Measurements from ENCODE around the gene MEF2B.

Gene MEF2B

DNA sequence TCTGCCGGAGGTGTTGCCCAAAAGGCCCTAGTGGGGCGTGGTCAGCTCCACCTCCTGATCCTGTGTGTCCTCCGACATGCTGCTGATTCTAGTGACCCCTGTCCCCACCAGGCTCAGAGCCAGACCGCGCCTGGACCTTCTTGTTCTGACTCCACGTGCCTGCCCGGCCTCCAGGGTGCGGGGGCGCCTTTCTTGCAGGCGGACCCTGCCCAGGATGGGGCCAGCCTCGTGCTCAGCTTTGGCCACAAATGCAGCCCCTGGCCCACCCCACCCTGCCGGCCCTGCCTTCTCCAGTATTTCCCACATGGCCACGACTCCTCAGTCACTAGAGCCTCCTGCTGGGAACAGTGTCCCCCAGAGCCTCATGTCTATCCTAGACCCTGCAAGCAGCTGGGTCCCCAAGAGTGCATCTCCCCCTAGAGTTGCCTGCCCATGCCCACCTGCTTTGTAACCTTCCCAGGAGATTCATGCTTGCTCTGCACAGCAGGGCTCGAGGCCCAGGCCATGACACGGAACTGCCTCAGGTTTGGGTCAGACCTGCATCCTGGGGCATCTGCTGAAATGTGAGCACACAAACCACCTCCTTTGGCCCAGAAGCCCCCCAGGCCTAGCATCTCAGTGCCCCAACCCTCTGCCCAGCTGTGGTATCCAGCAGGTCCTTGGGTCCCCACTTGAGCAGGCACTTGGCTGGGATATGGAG is 58.8 kb downstream of the MEF2B start:
- no peak for TF ChIP-seq POLR2AphosphoS5 (IDR thresholded peaks at IDR 0.05; ENCODE audit: low read depth, low read length)
- no peak for TF ChIP-seq FOXP2 (optimal IDR thresholded peaks at IDR 0.05; ENCODE audit: borderline replicate concordance, extremely low read depth, extremely low read length, insufficient read depth)
- TF ChIP-seq, protein P1, sequence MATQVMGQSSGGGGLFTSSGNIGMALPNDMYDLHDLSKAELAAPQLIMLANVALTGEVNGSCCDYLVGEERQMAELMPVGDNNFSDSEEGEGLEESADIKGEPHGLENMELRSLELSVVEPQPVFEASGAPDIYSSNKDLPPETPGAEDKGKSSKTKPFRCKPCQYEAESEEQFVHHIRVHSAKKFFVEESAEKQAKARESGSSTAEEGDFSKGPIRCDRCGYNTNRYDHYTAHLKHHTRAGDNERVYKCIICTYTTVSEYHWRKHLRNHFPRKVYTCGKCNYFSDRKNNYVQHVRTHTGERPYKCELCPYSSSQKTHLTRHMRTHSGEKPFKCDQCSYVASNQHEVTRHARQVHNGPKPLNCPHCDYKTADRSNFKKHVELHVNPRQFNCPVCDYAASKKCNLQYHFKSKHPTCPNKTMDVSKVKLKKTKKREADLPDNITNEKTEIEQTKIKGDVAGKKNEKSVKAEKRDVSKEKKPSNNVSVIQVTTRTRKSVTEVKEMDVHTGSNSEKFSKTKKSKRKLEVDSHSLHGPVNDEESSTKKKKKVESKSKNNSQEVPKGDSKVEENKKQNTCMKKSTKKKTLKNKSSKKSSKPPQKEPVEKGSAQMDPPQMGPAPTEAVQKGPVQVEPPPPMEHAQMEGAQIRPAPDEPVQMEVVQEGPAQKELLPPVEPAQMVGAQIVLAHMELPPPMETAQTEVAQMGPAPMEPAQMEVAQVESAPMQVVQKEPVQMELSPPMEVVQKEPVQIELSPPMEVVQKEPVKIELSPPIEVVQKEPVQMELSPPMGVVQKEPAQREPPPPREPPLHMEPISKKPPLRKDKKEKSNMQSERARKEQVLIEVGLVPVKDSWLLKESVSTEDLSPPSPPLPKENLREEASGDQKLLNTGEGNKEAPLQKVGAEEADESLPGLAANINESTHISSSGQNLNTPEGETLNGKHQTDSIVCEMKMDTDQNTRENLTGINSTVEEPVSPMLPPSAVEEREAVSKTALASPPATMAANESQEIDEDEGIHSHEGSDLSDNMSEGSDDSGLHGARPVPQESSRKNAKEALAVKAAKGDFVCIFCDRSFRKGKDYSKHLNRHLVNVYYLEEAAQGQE (IDR thresholded peaks at IDR 0.05; ENCODE audit: insufficient read depth in 1 of 2, low read depth in 2 of 2, low read length in 2 of 2), result no peak
- no peak for TF ChIP-seq TAF1 (IDR thresholded peaks at IDR 0.05; ENCODE audit: borderline replicate concordance, insufficient read depth, low read length)
- TF ChIP-seq SIN3A (IDR thresholded peaks at IDR 0.05; ENCODE audit: borderline replicate concordance, insufficient read depth, low read length), result no peak

DNA sequence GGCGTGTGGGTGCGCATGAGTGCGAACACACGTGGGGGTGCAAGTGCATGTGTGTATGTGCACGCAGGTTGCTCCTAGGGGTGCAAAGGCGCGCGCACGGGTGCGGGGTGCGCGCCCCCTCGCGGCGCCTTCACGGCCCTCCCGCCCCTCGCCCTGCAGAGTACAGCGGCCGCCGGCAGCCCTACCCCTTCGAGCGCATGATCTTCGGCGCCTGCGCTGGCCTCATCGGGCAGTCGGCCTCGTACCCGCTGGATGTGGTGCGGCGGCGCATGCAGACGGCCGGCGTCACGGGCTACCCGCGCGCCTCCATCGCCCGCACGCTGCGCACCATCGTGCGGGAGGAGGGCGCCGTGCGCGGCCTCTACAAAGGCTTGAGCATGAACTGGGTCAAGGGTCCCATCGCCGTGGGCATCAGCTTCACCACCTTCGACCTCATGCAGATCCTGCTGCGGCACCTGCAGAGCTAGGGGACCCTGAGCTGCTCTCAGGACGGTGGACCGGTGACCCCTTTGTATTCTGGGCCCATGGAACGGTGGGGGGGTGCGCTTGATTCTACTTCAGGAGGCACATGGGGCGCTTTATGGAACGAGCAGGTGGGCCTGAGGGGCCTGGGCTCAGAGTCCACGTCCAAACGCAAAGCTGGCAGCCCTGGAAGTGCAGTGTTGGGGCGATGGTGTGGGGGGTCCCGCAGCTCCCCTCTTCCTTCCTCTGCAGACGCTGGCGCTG is 59.5 kb downstream of the MEF2B start:
- TF ChIP-seq POLR2AphosphoS5 (IDR thresholded peaks at IDR 0.05; ENCODE audit: low read depth, low read length) (no peak), FOXP2 (optimal IDR thresholded peaks at IDR 0.05; ENCODE audit: borderline replicate concordance, extremely low read depth, extremely low read length, insufficient read depth) (no peak), SIN3A (IDR thresholded peaks at IDR 0.05; ENCODE audit: borderline replicate concordance, insufficient read depth, low read length) (no peak), TAF1 (IDR thresholded peaks at IDR 0.05; ENCODE audit: borderline replicate concordance, insufficient read depth, low read length) (no peak)
- TF ChIP-seq, protein P1 (IDR thresholded peaks at IDR 0.05; ENCODE audit: insufficient read depth in 1 of 2, low read depth in 2 of 2, low read length in 2 of 2), result no peak

DNA sequence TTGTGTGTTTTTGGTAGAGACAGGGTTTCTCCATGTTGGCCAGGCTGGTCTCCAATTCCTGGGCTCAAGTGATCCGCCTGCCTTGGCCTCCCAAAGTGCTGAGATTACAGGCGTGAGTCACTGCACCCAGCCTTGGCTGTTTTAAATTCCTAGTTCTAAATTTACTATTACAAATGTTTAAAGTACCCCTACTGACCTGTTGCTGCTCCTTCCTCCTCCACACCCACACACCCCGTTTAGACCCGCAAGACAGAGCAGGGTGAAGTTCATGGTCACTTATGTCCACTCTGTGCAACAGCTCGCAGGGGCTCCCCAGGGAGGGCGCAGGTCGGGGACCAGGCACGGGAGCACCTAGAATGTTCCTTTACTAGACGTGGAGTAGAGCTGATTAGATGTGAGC is 60.5 kb downstream of the MEF2B start:
- TF ChIP-seq POLR2AphosphoS5 (IDR thresholded peaks at IDR 0.05; ENCODE audit: low read depth, low read length) (no peak), SIN3A (IDR thresholded peaks at IDR 0.05; ENCODE audit: borderline replicate concordance, insufficient read depth, low read length) (no peak), FOXP2 (optimal IDR thresholded peaks at IDR 0.05; ENCODE audit: borderline replicate concordance, extremely low read depth, extremely low read length, insufficient read depth) (no peak), TAF1 (IDR thresholded peaks at IDR 0.05; ENCODE audit: borderline replicate concordance, insufficient read depth, low read length) (no peak)
- TF ChIP-seq, protein P1 (IDR thresholded peaks at IDR 0.05; ENCODE audit: insufficient read depth in 1 of 2, low read depth in 2 of 2, low read length in 2 of 2), result no peak

DNA sequence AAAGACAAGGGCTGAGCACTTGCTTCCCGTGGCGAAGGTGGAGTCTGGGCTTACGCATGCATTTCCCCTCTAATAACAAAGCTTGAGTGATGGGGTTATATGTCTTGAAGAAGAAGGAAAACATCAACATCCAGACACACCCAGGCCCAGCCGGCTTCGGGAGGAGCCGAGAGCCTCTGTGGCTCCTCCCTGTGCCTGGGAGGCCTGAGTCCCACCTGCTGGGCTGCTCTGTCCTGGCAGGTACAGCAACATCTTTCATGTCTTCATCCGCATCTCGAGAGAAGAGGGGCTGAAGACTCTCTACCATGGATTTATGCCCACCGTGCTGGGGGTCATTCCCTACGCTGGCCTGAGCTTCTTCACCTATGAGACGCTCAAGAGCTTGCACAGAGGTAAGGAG is 62.4 kb downstream of the MEF2B start:
- TF ChIP-seq FOXP2 (optimal IDR thresholded peaks at IDR 0.05; ENCODE audit: borderline replicate concordance, extremely low read depth, extremely low read length, insufficient read depth) (no peak), SIN3A (IDR thresholded peaks at IDR 0.05; ENCODE audit: borderline replicate concordance, insufficient read depth, low read length) (no peak), TAF1 (IDR thresholded peaks at IDR 0.05; ENCODE audit: borderline replicate concordance, insufficient read depth, low read length) (no peak), POLR2AphosphoS5 (IDR thresholded peaks at IDR 0.05; ENCODE audit: low read depth, low read length) (no peak)
- TF ChIP-seq, protein P1 (IDR thresholded peaks at IDR 0.05; ENCODE audit: insufficient read depth in 1 of 2, low read depth in 2 of 2, low read length in 2 of 2), result no peak

All from PFSK-1 (cell line).